ENCODE results near the gene HLA-DPA1.
A peak's percentile ranks its signal among the peaks of the same experiment; 100 is the strongest.

Gene HLA-DPA1

GRCh38 chr6:33018418-33018817 lies 55.0 kb downstream of the HLA-DPA1 start:
- H3K4me1 ChIP-seq (ENCODE audit: control insufficient read depth in 2 of 2, insufficient read depth in 1 of 2, low read depth in 1 of 2, low read length in 2 of 2): no peaks in the 10 kb centered on the region
- H3K14ac ChIP-seq (ENCODE audit: low read length): no peak overlapping the region
- H3K27ac ChIP-seq (replicated peaks; ENCODE audit: low read length): no peak overlapping the region
- H3K18ac ChIP-seq (ENCODE audit: low read length): no peak overlapping the region
- no peaks in the 10 kb centered on the region for H3K36me3 ChIP-seq (replicated peaks in 1 of 2; ENCODE audit: control insufficient read depth in 2 of 2, insufficient read depth in 2 of 2, low read length in 2 of 2)
- no peak overlapping the region for H2AFZ ChIP-seq (ENCODE audit: low read length)
- no peaks in the 10 kb centered on the region for H3K9me3 ChIP-seq (replicated peaks in 1 of 2; ENCODE audit: control insufficient read depth in 2 of 2, insufficient read depth in 1 of 2, low read depth in 1 of 2, low read length in 2 of 2)
- no peak overlapping the region for H4K8ac ChIP-seq (ENCODE audit: low read depth, low read length)
- H2AK5ac ChIP-seq (ENCODE audit: low read depth, low read length): no peak overlapping the region
- no peak overlapping the region for H3K23ac ChIP-seq (ENCODE audit: low read depth, low read length, poor library complexity)
- H2BK12ac ChIP-seq (ENCODE audit: low read length): no peak overlapping the region
- H4K91ac ChIP-seq (ENCODE audit: low read depth, low read length, poor library complexity): no peak overlapping the region
- no peak overlapping the region for H3K9ac ChIP-seq (ENCODE audit: low read depth, low read length, poor library complexity)
- DNase-seq (ENCODE audit: low spot score): no peak
- no peak overlapping the region for H2BK120ac ChIP-seq (ENCODE audit: low read depth, low read length)
- no peak overlapping the region for H3K4ac ChIP-seq (ENCODE audit: low read length)
- no peak overlapping the region for H2BK5ac ChIP-seq (ENCODE audit: low read length)
- H2BK15ac ChIP-seq (ENCODE audit: low read length): no peak overlapping the region
- H3K27me3 ChIP-seq (ENCODE audit: control insufficient read depth in 3 of 3, insufficient read depth in 3 of 3, low read depth in 1 of 3, low read length in 3 of 3): peaks cover 0 to 65% (median 0%) of the 10 kb centered on the region in 3 experiments
- no peaks in the 10 kb centered on the region for H3K79me1 ChIP-seq (ENCODE audit: low read depth, low read length)
- H3K4me2 ChIP-seq (ENCODE audit: insufficient read depth, low read length, poor library complexity, severe bottlenecking): no peak overlapping the region
- no peak overlapping the region for H3K4me3 ChIP-seq (ENCODE audit: low read length in 2 of 2)

- Histone ChIP-seq H3K4me1 (ENCODE audit: control insufficient read depth in 2 of 2, insufficient read depth in 1 of 2, low read depth in 1 of 2, low read length in 2 of 2) (no peaks in the 10 kb centered on the region), H3K79me1 (ENCODE audit: low read depth, low read length) (no peaks in the 10 kb centered on the region), H3K36me3 (replicated peaks in 1 of 2; ENCODE audit: control insufficient read depth in 2 of 2, insufficient read depth in 2 of 2, low read length in 2 of 2) (no peaks in the 10 kb centered on the region), H3K27ac (replicated peaks; ENCODE audit: low read length) (no peak overlapping the region), H3K4me2 (ENCODE audit: insufficient read depth, low read length, poor library complexity, severe bottlenecking) (no peak overlapping the region), H2BK15ac (ENCODE audit: low read length) (no peak overlapping the region), H2BK12ac (ENCODE audit: low read length) (no peak overlapping the region), H2BK120ac (ENCODE audit: low read depth, low read length) (no peak overlapping the region), H2BK5ac (ENCODE audit: low read length) (no peak overlapping the region), H3K27me3 (ENCODE audit: control insufficient read depth in 3 of 3, insufficient read depth in 3 of 3, low read depth in 1 of 3, low read length in 3 of 3) (peaks cover 0 to 67% (median 0%) of the 10 kb centered on the region in 3 experiments), H3K4ac (ENCODE audit: low read length) (no peak overlapping the region), H3K23ac (ENCODE audit: low read depth, low read length, poor library complexity) (no peak overlapping the region), H4K91ac (ENCODE audit: low read depth, low read length, poor library complexity) (no peak overlapping the region), H3K9ac (ENCODE audit: low read depth, low read length, poor library complexity) (no peak overlapping the region), H2AK5ac (ENCODE audit: low read depth, low read length) (no peak overlapping the region), H3K18ac (ENCODE audit: low read length) (no peak overlapping the region), H3K14ac (ENCODE audit: low read length) (no peak overlapping the region), H3K9me3 (replicated peaks in 1 of 2; ENCODE audit: control insufficient read depth in 2 of 2, insufficient read depth in 1 of 2, low read depth in 1 of 2, low read length in 2 of 2) (no peaks in the 10 kb centered on the region), H3K4me3 (ENCODE audit: low read length in 2 of 2) (no peak overlapping the region), H4K8ac (ENCODE audit: low read depth, low read length) (no peak overlapping the region), H2AFZ (ENCODE audit: low read length) (no peak overlapping the region)
- no peak for DNase-seq (ENCODE audit: low spot score)
- no CpG with 5 or more reads among the region's 3 CpGs for WGBS, 2 donors (ENCODE audit: extremely low coverage in 2 of 2, insufficient read length in 2 of 2, insufficient replicate concordance in 1 of 2)
Measured at GRCh38 chr6:33017694-33018353, 55.6 kb downstream of the HLA-DPA1 start.

- Histone ChIP-seq H2AFZ (ENCODE audit: low read length) (no peak overlapping the region), H3K9me3 (replicated peaks in 1 of 2; ENCODE audit: control insufficient read depth in 2 of 2, insufficient read depth in 1 of 2, low read depth in 1 of 2, low read length in 2 of 2) (no peaks in the 10 kb centered on the region), H2AK5ac (ENCODE audit: low read depth, low read length) (no peak overlapping the region), H3K4me2 (ENCODE audit: insufficient read depth, low read length, poor library complexity, severe bottlenecking) (no peak overlapping the region), H3K79me1 (ENCODE audit: low read depth, low read length) (no peaks in the 10 kb centered on the region), H4K8ac (ENCODE audit: low read depth, low read length) (no peak overlapping the region), H3K23ac (ENCODE audit: low read depth, low read length, poor library complexity) (no peak overlapping the region), H3K36me3 (replicated peaks in 1 of 2; ENCODE audit: control insufficient read depth in 2 of 2, insufficient read depth in 2 of 2, low read length in 2 of 2) (no peaks in the 10 kb centered on the region), H2BK120ac (ENCODE audit: low read depth, low read length) (no peak overlapping the region), H3K27me3 (ENCODE audit: control insufficient read depth in 3 of 3, insufficient read depth in 3 of 3, low read depth in 1 of 3, low read length in 3 of 3) (peaks cover 0 to 67% (median 0%) of the 10 kb centered on the region in 3 experiments), H3K4ac (ENCODE audit: low read length) (no peak overlapping the region), H3K4me1 (ENCODE audit: control insufficient read depth in 2 of 2, insufficient read depth in 1 of 2, low read depth in 1 of 2, low read length in 2 of 2) (no peaks in the 10 kb centered on the region), H3K18ac (ENCODE audit: low read length) (no peak overlapping the region), H3K4me3 (ENCODE audit: low read length in 2 of 2) (no peak overlapping the region), H3K9ac (ENCODE audit: low read depth, low read length, poor library complexity) (no peak overlapping the region), H3K27ac (replicated peaks; ENCODE audit: low read length) (no peak overlapping the region), H3K14ac (ENCODE audit: low read length) (no peak overlapping the region), H2BK12ac (ENCODE audit: low read length) (no peak overlapping the region), H4K91ac (ENCODE audit: low read depth, low read length, poor library complexity) (no peak overlapping the region), H2BK5ac (ENCODE audit: low read length) (no peak overlapping the region), H2BK15ac (ENCODE audit: low read length) (no peak overlapping the region)
- no peak for DNase-seq (ENCODE audit: low spot score)
- no CpG with 5 or more reads among the region's 4 CpGs for WGBS, 2 donors (ENCODE audit: extremely low coverage in 2 of 2, insufficient read length in 2 of 2, insufficient replicate concordance in 1 of 2)
Measured at GRCh38 chr6:33017018-33017417, 56.4 kb downstream of the HLA-DPA1 start.

- Histone ChIP-seq H3K27ac (replicated peaks; ENCODE audit: low read length) (no peak overlapping the region), H3K4me1 (ENCODE audit: control insufficient read depth in 2 of 2, insufficient read depth in 1 of 2, low read depth in 1 of 2, low read length in 2 of 2) (no peaks in the 10 kb centered on the region), H3K14ac (ENCODE audit: low read length) (no peak overlapping the region), H3K18ac (ENCODE audit: low read length) (peak overlapping the region; percentile 27), H3K23ac (ENCODE audit: low read depth, low read length, poor library complexity) (no peak overlapping the region), H2BK15ac (ENCODE audit: low read length) (no peak overlapping the region), H3K27me3 (ENCODE audit: control insufficient read depth in 3 of 3, insufficient read depth in 3 of 3, low read depth in 1 of 3, low read length in 3 of 3) (peaks cover 0 to 71% (median 0%) of the 10 kb centered on the region in 3 experiments), H2BK5ac (ENCODE audit: low read length) (no peak overlapping the region), H3K4ac (ENCODE audit: low read length) (no peak overlapping the region), H2BK12ac (ENCODE audit: low read length) (no peak overlapping the region), H4K91ac (ENCODE audit: low read depth, low read length, poor library complexity) (no peak overlapping the region), H3K4me2 (ENCODE audit: insufficient read depth, low read length, poor library complexity, severe bottlenecking) (no peak overlapping the region), H3K79me1 (ENCODE audit: low read depth, low read length) (no peaks in the 10 kb centered on the region), H3K4me3 (ENCODE audit: low read length in 2 of 2) (peak overlapping the region in 1 of 2 donors; percentile 41), H2BK120ac (ENCODE audit: low read depth, low read length) (no peak overlapping the region), H3K9me3 (replicated peaks in 1 of 2; ENCODE audit: control insufficient read depth in 2 of 2, insufficient read depth in 1 of 2, low read depth in 1 of 2, low read length in 2 of 2) (no peaks in the 10 kb centered on the region), H3K9ac (ENCODE audit: low read depth, low read length, poor library complexity) (no peak overlapping the region), H3K36me3 (replicated peaks in 1 of 2; ENCODE audit: control insufficient read depth in 2 of 2, insufficient read depth in 2 of 2, low read length in 2 of 2) (no peaks in the 10 kb centered on the region), H2AFZ (ENCODE audit: low read length) (no peak overlapping the region), H4K8ac (ENCODE audit: low read depth, low read length) (no peak overlapping the region), H2AK5ac (ENCODE audit: low read depth, low read length) (no peak overlapping the region)
- DNase-seq (ENCODE audit: low spot score): no peak
- whole genome bisulfite sequencing, 2 donors (ENCODE audit: extremely low coverage in 2 of 2, insufficient read length in 2 of 2, insufficient replicate concordance in 1 of 2): 100% methylated on average over 1 of the region's 11 CpGs; no CpG with 5 or more reads in 1 of the 2 donors
Measured at GRCh38 chr6:33015798-33016197, 57.7 kb downstream of the HLA-DPA1 start.
